Rectal smooth muscle tissue (tissue), 1 donor: Measurements from ENCODE around the gene SEPHS2.
"Not testable (repeated sequence)": the region's sequence is repeated elsewhere in the genome, so short reads cannot be mapped to it uniquely, and the experiment has no call there.

ENCODE experiments used
- H3K27ac ChIP-seq: one replicate; pipeline ENCODE4 v1.7.0; 2013; ENCODE audit warnings: low read depth, low read length, inconsistent platforms
- H3K27me3 ChIP-seq: one replicate; pipeline ENCODE4 v1.7.0; 2013; ENCODE audit warnings: low read length; ENCODE audit not compliant: control insufficient read depth, insufficient read depth
- H3K36me3 ChIP-seq: one replicate; pipeline ENCODE4 v1.7.0; 2013; ENCODE audit warnings: low read length; ENCODE audit not compliant: control insufficient read depth, insufficient read depth
- H3K4me1 ChIP-seq: one replicate; pipeline ENCODE4 v1.7.0; 2013; ENCODE audit warnings: low read length; ENCODE audit not compliant: control insufficient read depth, insufficient read depth
- H3K4me3 ChIP-seq: one replicate; pipeline ENCODE4 v1.7.0; 2013; ENCODE audit warnings: low read length
- H3K9ac ChIP-seq: one replicate; pipeline ENCODE4 v1.7.0; 2013; ENCODE audit warnings: low read length

Gene SEPHS2

DNA sequence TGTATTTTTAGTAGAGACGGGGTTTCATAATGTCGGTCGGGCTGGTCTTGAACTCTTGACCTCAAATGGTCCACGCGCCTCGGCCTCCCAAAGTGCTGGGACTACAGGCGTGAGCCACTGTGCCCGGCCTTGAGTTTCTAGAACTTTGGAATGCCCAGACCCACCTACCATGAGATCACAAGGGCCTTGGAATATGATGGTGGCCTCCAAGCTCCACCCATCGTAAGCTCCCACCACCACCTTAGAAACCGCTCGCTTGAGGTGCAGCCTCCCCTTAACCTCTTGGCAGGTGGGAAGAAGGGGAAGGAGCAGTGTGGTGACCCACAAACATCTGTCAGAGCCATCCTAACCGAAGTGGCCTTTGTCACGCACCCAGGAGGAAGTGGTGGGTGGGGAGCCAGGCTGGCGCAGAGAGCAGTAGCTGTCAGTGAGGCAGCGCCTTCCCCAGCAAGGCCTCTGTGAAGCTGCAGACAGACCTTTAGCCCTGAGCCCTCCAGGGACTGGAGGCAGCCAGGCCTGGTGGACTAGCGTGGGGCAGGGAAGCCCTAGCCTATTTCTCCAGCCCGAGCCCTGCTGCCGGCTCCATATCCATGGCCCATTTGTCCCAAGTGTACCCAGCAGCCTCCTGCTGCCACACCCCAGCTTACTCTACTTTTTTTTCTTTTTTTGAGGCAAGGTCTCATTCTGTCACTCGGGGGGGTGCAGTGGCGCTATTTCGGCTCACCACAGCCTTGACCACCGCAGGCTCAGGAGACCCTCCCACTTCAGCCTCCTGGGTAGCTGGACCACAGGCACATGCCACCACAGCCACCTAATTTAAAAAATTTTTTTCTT, 13.1 kb upstream of the SEPHS2 start:
- no peaks in the 10 kb centered on the region for H3K36me3 ChIP-seq
- H3K4me3 ChIP-seq, result no peak overlapping the region
- H3K4me1 ChIP-seq, result no peaks in the 10 kb centered on the region
- no peak overlapping the region for H3K9ac ChIP-seq
- H3K27ac ChIP-seq, result no peak overlapping the region
- H3K27me3 ChIP-seq, result no peaks in the 10 kb centered on the region

DNA sequence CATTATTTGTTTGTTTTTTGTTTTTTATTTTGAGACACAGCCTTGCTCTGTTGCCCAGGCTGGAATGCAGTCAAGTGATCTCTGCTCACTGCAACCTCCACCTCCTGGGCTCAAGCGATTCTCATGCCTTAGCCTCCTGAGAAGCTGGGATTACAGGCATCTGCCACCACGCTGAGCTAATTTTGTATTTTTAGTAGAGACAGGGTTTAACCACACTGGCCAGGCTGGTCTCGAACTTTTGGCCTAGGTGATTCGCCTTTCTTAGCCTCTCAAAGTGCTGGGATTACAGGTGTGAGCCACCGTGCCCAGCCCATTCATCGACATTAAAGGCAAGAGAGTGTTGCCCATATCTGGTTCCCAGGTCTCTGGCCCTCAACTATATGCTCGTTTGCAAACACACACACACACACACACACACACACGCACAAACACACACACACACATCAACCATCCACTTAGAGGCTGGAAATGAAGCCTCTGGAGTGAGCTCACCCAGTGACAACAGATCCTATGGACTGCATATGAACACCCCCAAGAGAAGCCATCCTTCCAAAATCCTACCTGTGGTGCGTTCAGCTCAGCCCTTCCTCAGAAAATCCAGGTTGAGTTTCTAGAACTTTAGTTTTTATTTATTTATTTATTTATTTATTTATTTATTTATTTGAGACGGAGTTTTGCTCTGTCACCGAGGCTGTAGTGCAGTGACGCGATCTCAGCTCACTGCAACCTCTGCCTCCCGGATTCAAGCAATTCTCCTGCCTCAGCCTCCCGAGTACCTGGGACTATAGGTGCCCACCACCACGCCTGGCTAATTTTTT, 12.3 kb upstream of the SEPHS2 start:
- Histone ChIP-seq H3K4me3 (no peak overlapping the region), H3K36me3 (no peaks in the 10 kb centered on the region), H3K27ac (no peak overlapping the region), H3K27me3 (no peaks in the 10 kb centered on the region), H3K9ac (no peak overlapping the region), H3K4me1 (no peaks in the 10 kb centered on the region)

DNA sequence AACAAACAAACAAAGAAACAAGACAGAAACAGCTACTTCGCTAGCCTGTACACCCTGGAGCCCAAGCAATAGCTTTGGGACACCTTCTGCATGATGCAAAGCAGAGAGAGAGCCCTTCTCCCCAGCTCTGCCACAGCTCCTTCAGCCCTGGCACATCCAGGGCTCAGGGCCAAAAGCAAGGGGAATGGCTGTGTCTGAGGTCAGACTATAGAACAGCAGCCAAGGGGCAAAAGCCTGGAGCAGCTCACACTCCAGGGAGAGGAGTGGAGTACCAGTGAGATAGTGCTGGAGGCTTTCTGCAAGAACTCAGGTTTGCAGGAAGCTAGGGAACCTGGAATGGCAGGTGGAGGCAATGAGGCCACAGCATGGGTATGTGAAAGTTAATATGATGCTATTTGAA, 11.6 kb upstream of the SEPHS2 start:
- Histone ChIP-seq H3K9ac (no peak overlapping the region), H3K27ac (no peak overlapping the region), H3K27me3 (no peaks in the 10 kb centered on the region), H3K4me1 (no peaks in the 10 kb centered on the region), H3K36me3 (no peaks in the 10 kb centered on the region), H3K4me3 (no peak overlapping the region)

DNA sequence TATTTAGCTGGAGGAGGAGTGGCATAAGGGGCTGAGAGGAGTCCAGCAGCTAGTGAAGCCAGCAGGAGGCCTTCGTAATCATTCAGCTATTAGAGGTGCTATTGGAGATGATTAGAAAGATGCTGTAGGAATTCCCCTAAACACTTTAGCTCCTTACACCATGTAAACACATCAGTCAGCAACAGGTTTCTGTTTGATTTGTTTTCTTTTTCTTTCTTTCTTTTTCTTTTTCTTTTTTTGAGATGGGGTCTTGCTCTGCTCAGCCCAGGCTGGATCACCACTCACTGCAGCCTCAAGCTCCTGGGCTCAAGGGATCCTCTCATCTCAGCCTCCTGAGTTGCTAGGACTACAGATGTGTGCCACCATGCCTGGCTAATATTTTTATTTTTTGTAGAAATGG, 10.6 kb upstream of the SEPHS2 start:
- H3K9ac ChIP-seq, result no peak overlapping the region
- H3K36me3 ChIP-seq, result no peaks in the 10 kb centered on the region
- no peak overlapping the region for H3K27ac ChIP-seq
- no peaks in the 10 kb centered on the region for H3K4me1 ChIP-seq
- no peak overlapping the region for H3K4me3 ChIP-seq
- H3K27me3 ChIP-seq, result no peaks in the 10 kb centered on the region

DNA sequence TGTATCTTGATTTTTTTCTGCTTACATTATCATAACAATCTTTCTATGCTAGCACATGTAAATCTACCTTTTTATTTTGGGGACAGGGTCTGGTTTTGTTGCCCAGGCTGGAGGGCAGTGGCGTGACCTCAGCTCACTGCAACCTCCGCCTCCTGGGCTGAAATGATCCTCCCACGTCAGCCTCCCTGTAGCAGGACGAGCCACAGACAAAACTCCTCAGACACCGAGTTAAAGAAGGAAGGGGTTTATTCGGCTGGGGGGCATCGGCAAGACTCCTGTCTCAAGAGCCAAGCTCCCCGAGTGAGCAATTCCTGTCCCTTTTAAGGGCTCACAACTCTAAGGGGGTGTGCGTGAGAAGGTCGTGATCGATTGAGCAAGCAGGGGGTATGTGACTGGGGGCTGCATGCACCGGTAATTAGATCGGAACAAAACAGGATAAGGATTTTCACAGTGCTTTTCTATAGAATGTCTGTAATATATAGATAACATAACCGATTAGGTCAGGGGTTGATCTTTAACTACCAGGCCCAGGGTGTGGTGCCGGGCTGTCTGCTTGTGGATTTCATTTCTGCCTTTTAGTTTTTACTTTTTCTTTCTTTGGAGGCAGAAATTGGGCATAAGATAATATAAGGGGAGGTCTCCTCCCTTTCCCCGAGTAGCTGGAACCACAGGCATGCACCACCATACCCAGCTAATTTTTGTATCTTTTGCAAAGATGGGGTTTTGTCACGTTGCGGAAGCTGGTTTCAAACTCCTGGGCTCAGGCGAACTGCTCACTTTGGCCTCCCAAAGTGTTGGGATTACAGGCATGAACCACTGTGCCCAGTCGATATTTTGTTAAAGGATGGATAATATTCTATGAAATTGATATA, 7.3 kb upstream of the SEPHS2 start:
- H3K4me1 ChIP-seq, H3K27me3 ChIP-seq, H3K9ac ChIP-seq: not testable (repeated sequence)

DNA sequence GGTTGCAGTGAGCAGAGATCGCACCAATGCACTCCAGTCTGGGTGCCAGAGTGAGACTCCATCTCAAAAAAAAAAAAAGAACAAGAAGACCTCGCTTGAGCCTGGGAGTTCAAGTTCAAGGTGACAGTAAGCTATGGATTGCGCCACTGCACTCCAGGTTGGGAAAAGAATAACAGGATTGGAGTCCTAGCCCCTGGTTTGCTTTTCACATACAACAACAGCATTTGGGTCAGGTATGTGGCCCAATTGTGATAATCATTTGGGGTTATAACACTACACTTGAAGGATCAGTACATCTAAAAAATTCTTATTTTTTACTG, 3.4 kb upstream of the SEPHS2 start:
- Histone ChIP-seq H3K4me3 (no peak overlapping the region), H3K27me3 (no peaks in the 10 kb centered on the region), H3K27ac (no peak overlapping the region), H3K9ac (no peak overlapping the region), H3K4me1 (peaks cover 6% of the 10 kb centered on the region), H3K36me3 (peaks cover 5% of the 10 kb centered on the region)

More for the DNA sequence above, 7.3 kb upstream of the SEPHS2 start:
- H3K27ac ChIP-seq, H3K36me3 ChIP-seq, H3K4me3 ChIP-seq: not testable (repeated sequence)

DNA sequence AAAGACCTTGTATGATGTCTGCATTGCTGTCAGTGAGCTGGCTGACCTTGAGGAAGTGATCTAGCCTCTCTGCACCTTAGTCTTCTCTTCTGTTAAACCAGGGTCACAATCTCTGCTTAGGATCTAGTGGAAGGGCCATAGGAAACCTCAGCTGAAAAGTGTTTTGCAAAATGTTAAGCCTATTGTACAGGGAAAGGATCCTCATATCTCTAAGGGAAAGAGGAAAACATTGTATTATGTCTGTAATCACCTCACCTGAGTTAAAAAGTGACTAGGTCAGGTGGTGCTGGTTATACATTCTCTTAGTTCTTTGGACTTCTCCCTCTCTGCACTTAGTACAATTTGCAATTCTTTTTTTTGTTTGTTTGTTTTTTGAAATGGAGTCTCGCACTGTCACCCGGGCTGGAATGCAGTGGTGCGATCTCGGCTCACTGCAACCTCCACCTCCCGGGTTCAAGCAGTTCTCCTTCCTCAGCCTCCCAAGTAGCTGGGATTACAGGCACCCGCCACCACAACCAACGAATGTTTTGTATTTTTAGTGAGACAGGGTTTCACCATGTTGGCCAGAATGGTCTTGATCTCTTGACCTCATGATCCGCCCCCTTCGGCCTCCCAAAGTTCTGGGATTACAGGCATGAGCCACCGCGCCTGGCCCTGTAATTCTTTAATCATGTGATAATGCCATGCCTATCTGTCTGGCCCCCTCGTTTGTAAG, 2.0 kb upstream of the SEPHS2 start:
- no peak overlapping the region for H3K4me3 ChIP-seq
- no peak overlapping the region for H3K9ac ChIP-seq
- no peak overlapping the region for H3K27ac ChIP-seq

DNA sequence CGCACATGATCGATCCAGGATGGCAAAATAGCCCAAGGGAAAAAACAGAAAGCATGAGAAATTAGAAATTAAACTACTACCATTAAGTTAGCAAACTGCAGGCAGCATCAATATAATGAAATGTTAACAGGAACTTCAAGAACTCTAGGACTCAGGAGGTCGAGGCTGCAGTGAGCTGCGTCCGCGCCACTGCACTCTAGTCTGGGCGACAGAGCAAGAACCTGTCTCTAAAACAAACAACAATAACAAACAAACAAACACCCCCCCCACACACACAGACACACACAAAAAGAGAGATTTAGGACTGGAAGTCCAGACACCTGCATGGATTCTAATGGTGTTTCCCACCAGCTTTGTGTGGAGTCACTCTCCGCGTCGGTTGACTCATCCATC, 525 bp upstream of the SEPHS2 start:
- peaks cover 5% of the 10 kb centered on the region for H3K36me3 ChIP-seq
- no peaks in the 10 kb centered on the region for H3K27me3 ChIP-seq
- peak overlapping the region; percentile 96 for H3K27ac ChIP-seq
- peak overlapping the region; percentile 94 for H3K4me3 ChIP-seq
- peaks cover 6% of the 10 kb centered on the region for H3K4me1 ChIP-seq
- no peak overlapping the region for H3K9ac ChIP-seq

More for the DNA sequence above, 2.0 kb upstream of the SEPHS2 start:
- H3K36me3 ChIP-seq, result peaks cover 5% of the 10 kb centered on the region
- H3K27me3 ChIP-seq, result no peaks in the 10 kb centered on the region
- peaks cover 6% of the 10 kb centered on the region for H3K4me1 ChIP-seq

DNA sequence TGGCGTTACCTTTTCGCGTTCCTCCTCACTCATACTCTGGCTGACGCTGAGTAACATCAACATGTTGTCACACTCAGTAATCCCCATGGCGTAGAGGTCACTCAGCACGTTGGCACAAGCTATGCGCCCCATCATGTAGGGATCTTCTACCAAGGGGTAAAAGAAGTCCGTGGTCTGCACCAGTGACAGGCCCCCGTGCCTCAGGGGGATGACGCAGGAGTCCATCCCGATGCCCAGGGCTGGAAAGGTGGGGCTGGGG, 596 bp downstream of the SEPHS2 start:
- peaks cover 6% of the 10 kb centered on the region for H3K4me1 ChIP-seq
- peak overlapping the region; percentile 94 for H3K4me3 ChIP-seq
- peak overlapping the region; percentile 96 for H3K27ac ChIP-seq
- H3K36me3 ChIP-seq, result peaks cover 5% of the 10 kb centered on the region
- no peaks in the 10 kb centered on the region for H3K27me3 ChIP-seq
- H3K9ac ChIP-seq, result peak overlapping the region; percentile 93

DNA sequence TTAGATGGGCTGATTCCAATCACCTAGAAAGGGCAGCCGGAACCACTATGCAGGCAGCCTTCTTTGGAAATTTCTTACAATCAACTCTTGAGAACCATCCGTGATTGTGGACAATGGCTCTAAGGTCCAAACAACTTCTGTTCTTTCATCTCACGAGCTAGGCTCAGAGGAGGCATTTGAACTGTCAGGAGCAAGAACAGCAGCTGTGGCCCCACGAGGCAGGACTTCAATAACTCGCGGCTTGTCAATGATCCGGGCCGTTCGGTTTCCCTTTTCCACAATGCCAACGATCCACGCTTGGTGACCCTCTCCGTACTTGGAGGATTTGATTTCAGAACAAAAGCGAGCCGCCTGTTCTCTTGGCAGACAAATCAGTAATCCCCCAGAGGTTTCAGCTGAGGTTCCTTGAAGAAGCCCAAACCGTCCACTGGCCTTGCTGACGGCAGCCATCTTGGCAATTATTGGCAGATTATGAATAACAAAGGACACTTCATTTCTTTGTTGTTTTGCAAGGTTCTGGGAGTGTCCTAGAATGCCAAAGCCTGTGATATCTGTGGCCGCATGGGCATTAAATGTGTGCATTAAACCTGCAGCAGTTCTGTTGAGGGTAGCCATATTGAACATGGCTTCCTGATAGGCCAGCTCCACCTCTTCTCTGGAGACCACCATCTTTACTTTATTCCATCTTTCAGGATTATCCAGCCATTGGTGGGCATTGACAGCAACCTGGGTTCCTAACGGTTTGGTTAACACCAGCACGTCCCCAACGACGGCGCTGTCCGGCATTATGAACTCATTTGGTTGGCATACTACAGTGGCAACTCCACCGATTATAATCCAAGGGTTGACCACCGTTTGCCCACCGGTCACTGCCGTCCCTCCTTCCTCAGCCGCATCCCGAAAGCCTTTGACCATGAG, 1.2 kb downstream of the SEPHS2 start:
- Histone ChIP-seq H3K4me3 (peak overlapping the region; percentile 94), H3K27ac (peak overlapping the region; percentile 96), H3K4me1 (peaks cover 6% of the 10 kb centered on the region), H3K9ac (peak overlapping the region; percentile 93), H3K36me3 (peaks cover 5% of the 10 kb centered on the region), H3K27me3 (no peaks in the 10 kb centered on the region)

DNA sequence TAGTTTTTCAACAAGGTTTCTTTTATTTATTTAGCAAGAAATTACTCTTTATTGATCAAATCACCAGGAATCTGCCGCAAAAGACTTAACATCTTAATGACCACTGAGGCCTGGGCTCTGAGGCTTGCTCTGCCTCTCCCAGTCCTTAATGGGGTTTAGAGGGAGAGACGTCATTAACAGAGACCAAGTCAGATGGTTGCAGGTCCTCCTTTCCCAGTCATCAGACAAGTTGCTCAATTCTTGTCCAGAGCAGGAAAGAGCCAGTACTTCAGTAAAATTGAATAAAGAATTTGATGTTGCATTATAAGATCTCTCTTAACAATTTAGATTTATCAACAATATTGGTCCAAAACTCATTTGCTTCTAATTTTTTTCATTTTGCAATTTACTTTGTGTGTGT, 2.0 kb downstream of the SEPHS2 start:
- Histone ChIP-seq H3K9ac (no peak overlapping the region), H3K36me3 (peaks cover 5% of the 10 kb centered on the region), H3K4me1 (peaks cover 6% of the 10 kb centered on the region), H3K4me3 (no peak overlapping the region), H3K27ac (no peak overlapping the region), H3K27me3 (no peaks in the 10 kb centered on the region)
